Measurements from ENCODE around the gene KY.

- TF ChIP-seq POLR2A (IDR thresholded peaks at IDR 0.05) = no peak
- TF ChIP-seq, protein P1, sequence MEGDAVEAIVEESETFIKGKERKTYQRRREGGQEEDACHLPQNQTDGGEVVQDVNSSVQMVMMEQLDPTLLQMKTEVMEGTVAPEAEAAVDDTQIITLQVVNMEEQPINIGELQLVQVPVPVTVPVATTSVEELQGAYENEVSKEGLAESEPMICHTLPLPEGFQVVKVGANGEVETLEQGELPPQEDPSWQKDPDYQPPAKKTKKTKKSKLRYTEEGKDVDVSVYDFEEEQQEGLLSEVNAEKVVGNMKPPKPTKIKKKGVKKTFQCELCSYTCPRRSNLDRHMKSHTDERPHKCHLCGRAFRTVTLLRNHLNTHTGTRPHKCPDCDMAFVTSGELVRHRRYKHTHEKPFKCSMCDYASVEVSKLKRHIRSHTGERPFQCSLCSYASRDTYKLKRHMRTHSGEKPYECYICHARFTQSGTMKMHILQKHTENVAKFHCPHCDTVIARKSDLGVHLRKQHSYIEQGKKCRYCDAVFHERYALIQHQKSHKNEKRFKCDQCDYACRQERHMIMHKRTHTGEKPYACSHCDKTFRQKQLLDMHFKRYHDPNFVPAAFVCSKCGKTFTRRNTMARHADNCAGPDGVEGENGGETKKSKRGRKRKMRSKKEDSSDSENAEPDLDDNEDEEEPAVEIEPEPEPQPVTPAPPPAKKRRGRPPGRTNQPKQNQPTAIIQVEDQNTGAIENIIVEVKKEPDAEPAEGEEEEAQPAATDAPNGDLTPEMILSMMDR (IDR thresholded peaks at IDR 0.05) = no peak
Observed at GRCh38 chr3:134652409-134652831, 1.6 kb upstream of the KY start.
